HG02678 (cell line): ENCODE measurements around the gene HEG1.

Experiments used
- ATAC-seq: cut with Tn5 transposase; IDR thresholded peaks from one replicate; pipeline ENCODE4 v1.9.1; 2021; ENCODE audit warnings: mild to moderate bottlenecking, moderate library complexity; ENCODE audit not compliant: unreplicated experiment

Gene HEG1

GRCh38 chr3:124923833-124924232 is 132.0 kb downstream of the HEG1 start:
- ATAC-seq, result no peak

DNA sequence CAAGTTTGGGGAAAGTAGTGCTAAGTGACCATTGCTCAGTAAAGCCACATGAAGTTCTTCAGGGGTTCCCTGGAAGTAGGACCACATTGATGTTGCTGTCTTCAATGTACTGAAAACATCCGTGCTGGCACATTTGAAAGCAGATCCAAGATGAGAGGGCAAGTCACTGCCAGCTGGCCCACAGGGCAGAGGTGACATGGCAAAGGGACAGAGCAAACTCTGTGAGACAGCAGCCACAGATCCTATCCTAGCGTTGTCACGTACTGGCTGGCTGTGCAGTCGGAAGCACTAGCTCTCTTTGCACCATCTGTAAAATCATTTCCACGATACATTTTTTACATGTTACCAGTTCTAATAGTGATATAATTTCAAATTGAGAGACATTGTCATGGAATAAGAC is 135.1 kb downstream of the HEG1 start:
- no peak for ATAC-seq

DNA sequence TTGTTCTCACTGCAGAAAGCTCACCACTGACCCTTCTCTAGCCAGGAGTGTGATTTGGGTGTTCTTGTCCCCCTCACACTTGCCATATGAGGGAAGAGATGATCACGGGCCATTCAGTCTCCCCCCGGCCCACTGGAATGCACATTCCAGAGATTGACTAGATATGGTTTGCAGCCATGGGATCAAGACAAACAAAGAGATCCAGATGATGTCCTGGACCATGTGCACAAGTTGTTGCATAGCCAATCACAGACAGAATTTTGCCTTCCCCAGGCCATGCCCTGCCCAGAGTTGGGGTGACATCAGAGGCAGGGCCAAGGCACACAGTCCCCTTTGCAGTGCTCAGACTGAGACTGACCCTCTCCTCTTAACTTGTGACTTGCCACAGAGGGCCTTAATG is 136.0 kb downstream of the HEG1 start:
- no peak for ATAC-seq

GRCh38 chr3:124918524-124918923 is 137.3 kb downstream of the HEG1 start:
- ATAC-seq, result no peak

GRCh38 chr3:124916837-124917409 is 138.9 kb downstream of the HEG1 start:
- no peak for ATAC-seq
